GM12878 (cell line): ENCODE measurements around the gene OR2T3. TPM values are rescaled to one million over a fixed set of nuclear protein-coding genes. Genes with fewer than 3 reads are reported as not detected.
"Not testable (repeated sequence)": the region's sequence is repeated elsewhere in the genome, so short reads cannot be mapped to it uniquely, and the experiment has no call there.

Experiments used
- ATAC-seq: fragments of 200-7000 bp; cut with Tn5 transposase; 3 replicates; pipeline ENCODE4 v1.9.1; 2020; ENCODE audit warnings: mild to moderate bottlenecking, moderate library complexity
- BruUV-seq: library from RNA; stranded (reverse); fragments of 400-500 nt; replicated peaks from 2 replicates; lab custom pipeline; 2021; lab: Mats Ljungman, UMichigan
- CTCF ChIA-PET: fragments of 300-600 bp; sonication (Branson Sonifier 250); formaldehyde crosslinking; extraction: SDS; loops from one replicate; lab custom pipeline; 2021; ENCODE audit warnings: inconsistent platforms; lab: Yijun Ruan, JAX
- POLR2A ChIA-PET: fragments of 350-600 bp; formaldehyde crosslinking; extraction: SDS; loops from one replicate; lab custom pipeline; 2021; ENCODE audit warnings: inconsistent platforms; lab: Charles Lee
- RAD21 ChIA-PET: fragments of 300-600 bp; sonication (Branson Sonifier 250); formaldehyde crosslinking; loops from one replicate; lab custom pipeline; 2023; ENCODE audit warnings: antibody characterized with exemption; ENCODE audit not compliant: unreplicated experiment; lab: Charles Lee
- SMC1A ChIA-PET: fragments of 300-600 bp; sonication (Branson Sonifier 250); formaldehyde crosslinking; loops from one replicate; lab custom pipeline; 2023; ENCODE audit not compliant: unreplicated experiment, uncharacterized antibody; lab: Charles Lee
- DNase-seq: peaks from one replicate; pipeline ENCODE4 v3.0.0-alpha.2; 2011; ENCODE audit warnings: low read depth, low spot score
- FAIRE-seq: peaks from 3 replicates; lab custom pipeline; 2011; peaks lifted over from hg19 to GRCh38; lab: Jason Lieb, UNC
- H2AFZ ChIP-seq: 2 replicates; pipeline ENCODE4 v1.6.0; 2011; ENCODE audit warnings: low read depth, low read length, control low read depth; ENCODE audit not compliant: control insufficient read depth
- H3K27ac ChIP-seq: 2 replicates; pipeline ENCODE4 v1.5.1; 2011; ENCODE audit warnings: control low read depth; ENCODE audit not compliant: control insufficient read depth, insufficient read depth
- H3K27me3 ChIP-seq, 2 experiments: replicated peaks in 1 of 2; 2 replicates each; pipeline versions ENCODE4 v1.6.0 to v1.6.1; 2011; ENCODE audit warnings: low read length in 1 of 2; ENCODE audit not compliant: control insufficient read depth in 2 of 2, insufficient read depth in 2 of 2
- H3K36me3 ChIP-seq, 2 experiments: 2 replicates each; pipeline ENCODE4 v1.5.1; 2011; ENCODE audit warnings: low read length in 1 of 2; ENCODE audit not compliant: control insufficient read depth in 2 of 2, insufficient read depth in 2 of 2
- H3K4me1 ChIP-seq: 2 replicates; pipeline ENCODE4 v1.6.1; 2011; ENCODE audit warnings: mild to moderate bottlenecking, low read length, moderate library complexity, mixed read lengths; ENCODE audit not compliant: control insufficient read depth, insufficient read depth
- H3K4me2 ChIP-seq: 2 replicates; pipeline ENCODE4 v1.6.0; 2011; ENCODE audit warnings: control low read depth; ENCODE audit not compliant: control insufficient read depth, insufficient read depth
- H3K4me3 ChIP-seq: fragments of 200-600 bp; sonication (generic); 2 replicates; pipeline ENCODE4 v1.5.1; 2016
- H3K79me2 ChIP-seq: 2 replicates; pipeline ENCODE4 v1.6.0; 2011; ENCODE audit warnings: low read length; ENCODE audit not compliant: control insufficient read depth, insufficient read depth
- H3K9ac ChIP-seq: 2 replicates; pipeline ENCODE4 v1.8.0; 2011; ENCODE audit warnings: low read length, control low read depth, mixed read lengths; ENCODE audit not compliant: control insufficient read depth, insufficient read depth
- H3K9me3 ChIP-seq: replicated peaks from 3 replicates; pipeline ENCODE4 v1.5.1; 2011; ENCODE audit warnings: mild to moderate bottlenecking, low read length; ENCODE audit not compliant: control insufficient read depth, insufficient read depth
- H4K20me1 ChIP-seq: 2 replicates; pipeline ENCODE4 v1.6.0; 2011; ENCODE audit not compliant: control insufficient read depth, insufficient read depth
- WGBS: methylation state at CpG from one replicate; pipeline ENCODE4 v1.1.6; 2016; ENCODE audit warnings: low lambda C conversion rate; ENCODE audit not compliant: insufficient replicate concordance, insufficient coverage; ENCODE audit errors: missing lambda C conversion rate; 5-methylcytosine and 5-hydroxymethylcytosine counted together
- in situ Hi-C: fragments of 300-500 bp; cut with MboI; formaldehyde crosslinking; loops from 9 replicates; pipeline ENCODE4 v1.14.3; 2018; ENCODE audit warnings: mixed read lengths
- intact Hi-C: fragments of 100-400 bp; cut with micrococcal nuclease; formaldehyde crosslinking; loops from one replicate; pipeline ENCODE4 v1.14.2; 2022; ENCODE audit not compliant: unreplicated experiment
- polyA plus RNA-seq, 11 experiments: library from polyadenylated mRNA; depleted of rRNA in 4 of 11; unstranded in 6 of 11; stranded (reverse) in 5 of 11; fragments of >200 nt; fragmentation: Nextera tagmentation in 4 of 11; fragmentation: Illumina TruSeq in 1 of 11; extraction: Ambion mirVana in 4 of 11; extraction: Trizol in 1 of 11; gene quantifications; 1 replicate in 1 of 11; 2 replicates in 10 of 11; pipeline versions ENCODE4 v1.2.1 to v1.2.3, GENCODE V29; 2011 to 2016; ENCODE audit warnings: inconsistent platforms in 2 of 11, missing spikeins in 2 of 11, low read depth in 1 of 11
- total RNA-seq, 4 experiments: library from RNA; depleted of rRNA in 3 of 4; stranded (reverse); fragments of >200 nt in 3 of 4; fragmentation: Illumina TruSeq in 1 of 4; extraction: Trizol in 1 of 4; gene quantifications; 2 replicates each; pipeline versions ENCODE4 v1.2.1 to v1.2.3, GENCODE V29; 2013 to 2021

Gene OR2T3
- total and polyA plus RNA-seq, 10 of the 15 experiments (the other 5 are each of a cell fraction or from before 2014, with no cell fraction given), result 2.0 to 23.3 (median 7.2) TPM

DNA sequence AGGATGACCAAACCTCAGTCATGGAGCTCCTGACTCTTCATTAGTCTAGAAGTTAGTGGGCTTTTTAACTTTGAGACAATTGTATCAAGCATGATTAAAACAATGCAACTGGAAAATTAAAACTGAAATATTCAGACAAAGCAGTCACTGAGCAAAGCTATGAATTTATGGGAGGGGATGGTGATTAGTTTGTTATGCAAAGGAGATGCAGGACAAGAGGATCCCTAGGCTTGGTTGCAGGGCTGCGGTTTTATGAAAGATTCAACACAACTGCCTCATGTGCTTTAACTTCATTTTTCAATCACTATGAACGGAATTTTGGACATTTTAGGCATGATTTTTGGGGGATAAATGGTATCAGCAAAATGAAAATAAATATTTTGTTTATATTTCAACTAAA lies 1.0 kb upstream of the OR2T3 start:
- in situ Hi-C loops, result not testable (repeated sequence)
- RAD21 ChIA-PET, result interaction anchor here (0.9 to 1.0 kb wide), 2 partner anchors 66 to 333 kb away, joined by 3 to 5 read pairs; no protein-coding TSS in a partner anchor

DNA sequence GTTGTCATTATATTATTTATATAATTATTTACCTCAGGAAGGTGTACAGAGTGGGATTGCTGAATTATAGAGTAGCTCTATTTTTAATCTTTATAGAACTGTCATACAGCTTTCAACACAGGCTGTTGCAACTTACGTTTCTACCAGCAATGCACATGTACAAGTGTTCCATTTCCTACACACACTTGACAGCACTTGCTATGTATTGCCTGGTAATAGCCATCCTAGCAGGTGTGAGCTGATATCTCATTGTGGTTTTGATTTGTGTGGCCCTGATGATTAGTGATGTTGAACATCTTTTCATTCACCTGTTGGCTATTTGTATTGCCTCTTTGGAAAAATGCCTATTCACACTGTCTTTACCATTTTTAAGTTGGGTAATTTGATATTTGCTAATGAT lies 2.5 kb downstream of the OR2T3 start:
- H3K4me1 ChIP-seq, H4K20me1 ChIP-seq, H3K9ac ChIP-seq, in situ Hi-C loops, H3K27ac ChIP-seq, FAIRE-seq, intact Hi-C loops, H3K79me2 ChIP-seq, H3K4me2 ChIP-seq, BruUV-seq, CTCF ChIA-PET, SMC1A ChIA-PET, H3K9me3 ChIP-seq, H3K27me3 ChIP-seq, H2AFZ ChIP-seq, POLR2A ChIA-PET, DNase-seq, RAD21 ChIA-PET, H3K4me3 ChIP-seq, H3K36me3 ChIP-seq: not testable (repeated sequence)
- ATAC-seq, result peak; percentile 54
- no CpG with 5 or more reads among the region's 1 CpG for WGBS

More for the DNA sequence above, 1.0 kb upstream of the OR2T3 start:
- H3K27ac ChIP-seq, H3K4me2 ChIP-seq, ATAC-seq, H3K27me3 ChIP-seq, DNase-seq, H4K20me1 ChIP-seq, H3K9me3 ChIP-seq, H3K9ac ChIP-seq, H3K4me3 ChIP-seq, H3K36me3 ChIP-seq, CTCF ChIA-PET, H2AFZ ChIP-seq, intact Hi-C loops, FAIRE-seq, H3K4me1 ChIP-seq: not testable (repeated sequence)
- 86% methylated on average over 2 of the region's 2 CpGs for WGBS
- H3K79me2 ChIP-seq, result peaks cover 13% of the 10 kb centered on the region
- POLR2A ChIA-PET, result interaction anchor here (0.7 to 0.8 kb wide), 2 partner anchors 55 to 324 kb away, joined by 3 to 4 read pairs; no protein-coding TSS in a partner anchor
- BruUV-seq, result TSS peak; percentile 1
- SMC1A ChIA-PET, result interaction anchor here (1.1 to 1.4 kb wide), 2 partner anchors 10 to 333 kb away, joined by 4 to 5 read pairs; no protein-coding TSS in a partner anchor
